ENCODE measurements around the gene TNK2.
"Not testable (repeated sequence)": the region's sequence is repeated elsewhere in the genome, so short reads cannot be mapped to it uniquely, and the experiment has no call there.

Gene TNK2

DNA sequence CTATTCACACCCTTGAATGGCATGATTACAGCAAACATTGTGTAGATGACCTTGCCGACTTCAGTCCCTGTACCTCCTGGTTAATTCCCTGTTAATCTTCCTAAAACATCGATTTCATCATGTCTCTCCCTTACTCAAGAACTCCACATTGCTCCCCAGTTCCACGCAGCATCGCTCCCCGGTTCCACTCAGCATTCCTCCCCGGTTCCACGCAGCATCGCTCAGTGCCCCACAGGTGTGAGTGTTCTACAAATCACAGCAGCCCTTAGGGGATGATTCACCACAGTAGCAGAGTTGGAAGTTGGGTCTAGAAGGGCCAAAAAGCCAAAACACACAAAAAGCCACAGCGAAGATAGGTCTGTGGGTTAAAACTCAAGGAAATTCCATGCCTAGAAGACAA is 8.6 kb upstream of the TNK2 start:
- no peak for DNase-seq (ENCODE audit: low read depth, low spot score)

- DNase-seq (ENCODE audit: low read depth, low spot score): no peak
Measured at GRCh38 chr3:195916291-195916690, 7.9 kb upstream of the TNK2 start.

DNA sequence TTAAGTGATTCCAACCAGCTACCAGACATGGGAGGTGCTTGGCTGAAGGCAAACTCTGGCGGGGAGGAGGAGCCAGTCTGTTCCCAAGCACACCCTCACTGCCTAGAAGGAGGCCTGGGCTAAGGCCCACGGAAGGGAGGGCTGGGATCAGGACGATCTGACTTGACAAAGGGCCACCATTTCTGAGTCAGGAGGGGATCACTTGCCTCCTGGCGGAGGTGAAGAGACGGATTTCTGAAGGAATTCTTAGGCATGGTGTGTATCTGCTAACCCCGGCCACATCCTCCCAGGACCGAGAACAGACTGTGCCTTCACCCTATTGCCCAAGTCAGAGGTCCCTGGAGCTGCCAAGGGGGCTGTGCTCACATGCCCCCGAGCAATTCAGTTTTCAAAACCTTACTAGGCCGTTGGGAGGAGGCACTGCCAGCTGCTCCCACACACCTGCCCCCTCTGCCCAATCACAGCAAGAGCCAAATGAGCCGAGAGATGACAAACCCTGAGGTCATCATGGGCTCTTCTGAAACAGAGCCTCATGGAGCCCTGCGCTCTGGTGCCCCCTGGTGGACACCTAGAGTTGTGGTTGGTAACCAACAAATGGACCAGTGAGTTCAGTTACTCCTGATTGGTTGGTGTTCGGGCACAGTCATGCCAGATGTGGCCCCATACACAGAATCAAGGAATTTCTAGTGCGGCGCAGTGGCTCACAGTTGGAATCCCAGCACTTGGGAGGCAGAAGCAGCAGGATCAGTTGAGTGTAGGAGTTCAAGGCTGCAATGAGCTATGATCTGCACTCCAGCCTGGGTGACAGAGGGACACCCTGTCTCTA is 6.5 kb upstream of the TNK2 start:
- peak; percentile 95 for DNase-seq (ENCODE audit: low read depth, low spot score)

- DNase-seq (ENCODE audit: low read depth, low spot score): not testable (repeated sequence)
Measured at GRCh38 chr3:195914146-195914545, 5.8 kb upstream of the TNK2 start.

DNA sequence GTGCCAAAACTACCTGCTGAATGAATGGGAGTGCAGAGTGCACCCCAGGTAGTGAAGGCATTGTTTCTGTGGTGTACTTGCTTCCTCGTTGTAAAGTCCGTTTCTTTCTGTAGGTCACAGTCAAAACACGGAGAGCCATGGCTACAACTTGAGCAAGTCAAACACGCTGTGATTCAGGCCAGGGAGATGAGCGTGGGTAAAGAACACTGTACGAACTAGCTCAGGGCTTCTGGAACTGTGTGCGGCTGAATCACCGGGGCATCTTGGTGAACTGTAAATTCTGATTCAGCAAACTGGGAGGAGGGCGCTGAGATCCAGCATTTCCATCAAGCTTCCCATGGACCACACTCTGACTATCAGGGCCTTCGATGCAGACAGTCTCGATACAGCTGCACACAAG is 5.0 kb upstream of the TNK2 start:
- no peak for DNase-seq (ENCODE audit: low read depth, low spot score)

DNA sequence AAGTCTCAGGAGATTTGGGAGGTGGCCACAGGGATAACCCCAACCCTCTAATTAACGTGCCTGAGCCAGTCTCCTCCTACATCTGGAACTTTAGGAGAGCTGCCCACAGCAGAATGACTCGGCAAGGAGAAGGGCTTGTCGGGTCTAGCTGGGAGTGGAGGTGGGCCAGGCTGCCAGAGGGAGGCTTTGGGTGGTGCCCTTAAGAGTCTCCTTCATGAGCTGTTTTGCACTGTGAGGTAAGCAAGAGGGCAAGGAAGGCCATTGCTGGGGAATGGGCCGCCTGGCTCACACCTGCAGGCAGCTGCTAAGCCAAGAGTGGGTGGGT is 3.6 kb upstream of the TNK2 start:
- DNase-seq (ENCODE audit: low read depth, low spot score): no peak

- DNase-seq (ENCODE audit: low read depth, low spot score): no peak
Measured at GRCh38 chr3:195911041-195911945, 2.9 kb upstream of the TNK2 start.

DNA sequence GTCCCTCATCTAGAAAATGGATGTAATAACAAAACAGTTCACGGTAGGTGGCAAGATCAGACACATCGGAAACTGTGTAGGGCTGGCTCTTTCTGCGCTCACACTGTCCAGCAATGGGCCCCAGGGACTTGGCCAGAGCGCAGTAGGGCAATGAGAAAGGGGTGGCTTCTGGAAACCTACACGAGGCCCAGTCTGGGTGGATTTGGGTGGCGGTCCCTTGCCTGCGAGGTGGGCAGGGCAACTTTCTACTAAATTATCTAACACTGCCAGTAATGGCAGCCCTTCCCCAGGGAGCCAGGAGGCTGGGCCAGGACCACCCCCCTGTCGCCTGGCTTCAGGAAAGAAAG is 2.1 kb upstream of the TNK2 start:
- DNase-seq (ENCODE audit: low read depth, low spot score): no peak

DNA sequence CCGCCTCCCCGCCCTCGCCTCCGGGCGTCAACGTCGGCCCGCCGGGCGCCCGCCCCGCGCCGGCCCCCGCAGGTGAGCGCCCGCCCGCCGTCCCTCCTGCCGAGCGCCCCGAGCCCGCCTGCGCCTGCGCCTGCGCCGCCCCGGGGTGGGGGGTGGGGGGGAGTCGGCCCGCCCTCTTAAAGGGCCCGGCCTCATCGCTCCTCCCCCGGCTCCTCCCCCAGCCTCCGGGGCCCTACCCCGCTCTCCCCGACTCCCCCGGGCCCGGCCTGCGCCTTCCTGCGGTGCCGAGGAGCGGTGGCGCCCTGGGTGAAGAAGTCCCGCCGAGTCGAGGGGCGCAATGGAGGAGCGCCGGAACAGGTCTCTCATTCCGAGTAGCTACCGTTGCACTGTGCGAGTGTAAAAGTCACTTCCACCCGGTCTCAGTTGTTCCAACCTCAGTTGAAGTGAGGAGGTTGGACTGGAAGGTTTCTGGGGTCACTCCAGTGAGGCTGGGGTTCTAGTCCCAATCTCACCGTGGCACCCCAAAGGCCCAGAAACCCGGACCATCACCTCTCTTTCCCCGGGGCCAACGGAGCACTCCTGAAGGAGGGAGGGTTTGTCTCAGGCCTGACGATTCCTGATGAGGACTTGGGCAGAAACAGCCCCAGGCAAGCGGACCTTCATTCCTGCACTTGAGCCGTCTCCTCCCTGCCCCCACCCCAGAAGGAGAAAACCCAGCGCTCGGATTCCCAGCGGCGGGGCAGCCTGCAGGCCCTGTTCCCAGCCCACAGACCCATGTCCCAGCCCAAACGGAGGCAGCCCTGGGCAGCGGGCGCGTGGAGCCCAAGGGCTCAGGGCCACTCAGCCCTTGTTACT is 1.5 kb upstream of the TNK2 start:
- peak; percentile 74 for DNase-seq (ENCODE audit: low read depth, low spot score)

DNA sequence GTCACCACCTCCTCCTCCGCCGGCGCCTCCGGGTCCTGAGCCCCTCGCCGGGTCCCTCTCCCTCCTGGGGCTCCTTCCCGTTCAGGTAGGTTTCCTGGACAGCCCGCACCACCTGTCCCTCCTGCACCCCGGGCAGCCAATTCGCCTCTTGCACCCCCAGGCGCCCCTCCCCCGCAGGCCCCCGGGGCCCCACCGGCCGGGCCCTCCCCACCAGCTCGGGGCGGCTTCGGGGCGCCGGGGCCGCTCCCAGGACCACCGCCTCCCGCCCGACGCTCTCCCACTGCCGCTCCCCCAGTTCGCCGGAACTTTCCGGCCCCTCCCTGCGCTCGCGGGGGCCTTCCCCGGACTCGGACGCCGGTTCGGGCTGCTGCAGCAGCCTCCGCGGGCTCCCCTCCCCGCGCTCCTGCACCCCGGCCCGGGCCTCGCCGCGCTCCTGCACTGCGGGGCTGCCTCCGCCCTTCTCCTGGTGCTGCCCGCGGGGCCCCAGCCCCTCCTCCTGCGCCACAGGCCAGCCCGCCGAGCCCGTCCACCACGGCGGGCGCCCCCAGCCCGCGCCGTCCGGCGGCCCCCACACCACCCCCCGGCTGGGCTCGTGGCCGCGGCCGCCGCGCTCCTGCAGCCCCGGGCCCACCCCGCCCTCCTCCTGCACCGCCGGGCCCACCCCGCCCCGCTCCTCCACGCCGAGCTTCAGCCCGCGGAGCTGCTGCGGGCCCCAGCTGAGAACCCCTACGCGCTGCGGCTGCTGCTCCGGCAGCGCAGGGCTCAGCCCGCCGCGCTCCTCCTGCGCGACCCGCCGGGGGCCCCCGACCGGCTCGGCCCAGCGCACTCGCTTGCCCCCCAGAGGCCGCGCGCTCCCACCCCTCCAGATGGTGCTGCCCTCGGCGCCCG is 587 bp upstream of the TNK2 start:
- no peak for DNase-seq (ENCODE audit: low read depth, low spot score)

DNA sequence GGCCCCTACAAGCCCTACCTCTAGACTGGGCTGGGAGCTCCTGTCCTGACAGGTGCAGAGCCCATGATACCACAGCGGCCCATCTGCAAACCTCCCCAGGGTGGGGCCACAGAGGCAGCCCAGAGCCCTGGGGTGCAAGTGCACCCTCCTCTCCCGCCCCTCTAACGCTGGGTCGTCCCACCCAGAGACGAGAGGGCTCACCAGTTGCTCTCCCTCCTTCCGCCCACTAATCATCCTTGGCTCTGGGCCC is 742 bp downstream of the TNK2 start:
- no peak for DNase-seq (ENCODE audit: low read depth, low spot score)

DNA sequence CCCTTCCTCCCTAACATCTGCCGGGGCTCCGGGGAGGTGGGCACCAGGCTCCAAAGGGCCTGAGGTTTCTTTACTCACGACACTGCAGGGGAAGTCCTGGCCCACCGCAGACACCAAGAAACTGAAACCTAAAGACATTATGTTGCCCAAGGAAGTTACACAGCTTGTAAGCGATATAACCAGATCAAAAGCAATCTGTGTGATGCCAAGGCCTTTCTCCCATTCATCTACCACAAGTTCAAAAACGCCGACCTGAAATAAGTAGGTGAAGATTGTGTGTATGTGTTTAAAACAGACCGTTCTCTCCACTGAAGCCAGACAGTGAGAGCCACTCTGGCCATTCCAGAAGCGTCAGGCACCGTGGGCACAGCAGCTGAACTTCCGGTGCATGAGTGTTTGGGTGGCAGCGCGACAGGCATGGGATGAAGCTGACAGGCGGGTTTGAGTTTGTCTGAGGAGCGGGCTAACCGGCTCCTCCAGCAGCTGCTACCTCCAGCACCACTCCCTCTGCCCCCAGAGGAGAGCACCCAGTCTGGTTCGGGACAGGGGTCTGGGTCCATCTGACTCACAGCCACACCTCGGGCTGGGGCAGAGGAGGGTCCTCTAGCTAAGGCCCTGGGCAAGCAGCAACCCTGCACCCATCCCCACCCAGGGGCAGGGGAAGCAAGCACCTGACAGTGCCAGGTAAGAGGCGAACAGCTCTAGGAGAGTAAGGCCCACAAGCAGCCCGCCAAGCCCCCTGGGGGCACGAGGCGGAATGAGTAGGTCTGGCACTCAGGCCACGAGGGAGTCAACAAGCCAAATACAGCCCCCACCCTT is 1.3 kb downstream of the TNK2 start:
- peak; percentile 40 for DNase-seq (ENCODE audit: low read depth, low spot score)

DNA sequence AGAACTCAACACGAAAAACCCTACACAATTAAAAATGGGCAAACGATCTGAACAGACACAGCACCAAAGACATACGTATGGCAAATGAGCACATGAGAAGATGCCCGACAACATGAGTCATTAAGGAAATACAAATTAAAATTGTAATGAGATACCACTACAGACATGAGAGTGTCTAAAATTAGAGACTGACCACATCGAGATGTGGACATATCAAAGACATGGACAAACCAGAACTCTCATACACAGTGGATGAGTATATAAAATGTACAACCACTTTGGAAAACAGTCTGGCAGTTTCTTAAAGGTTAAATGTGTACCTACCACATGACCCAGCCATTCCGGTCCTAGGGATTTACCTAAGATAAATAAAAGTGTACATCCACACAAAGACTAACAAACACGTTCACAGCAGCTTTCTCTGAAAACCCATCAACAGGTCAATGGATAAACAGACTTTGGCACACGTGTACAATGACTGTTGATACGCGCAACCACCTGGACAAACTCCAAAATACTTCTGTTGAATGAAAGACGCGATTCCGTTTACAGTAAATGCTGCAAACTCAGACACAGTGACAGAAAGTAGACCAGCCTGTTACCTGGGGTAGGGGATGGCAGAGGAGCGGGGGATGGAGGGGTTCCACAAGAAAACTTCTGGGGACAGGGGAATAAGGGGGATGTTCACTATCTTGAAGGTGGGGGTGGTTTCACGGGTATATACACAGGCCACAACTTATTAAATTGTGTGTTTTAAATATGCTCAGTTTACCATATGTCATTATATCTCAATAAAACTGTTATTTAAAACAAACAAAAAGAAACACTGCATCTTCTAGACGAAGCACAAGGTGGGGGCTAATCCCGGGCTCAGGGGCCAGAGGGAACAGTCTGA is 2.1 kb downstream of the TNK2 start:
- DNase-seq (ENCODE audit: low read depth, low spot score): no peak

GRCh38 chr3:195904368-195904767 is 4.0 kb downstream of the TNK2 start:
- DNase-seq (ENCODE audit: low read depth, low spot score): no peak

DNA sequence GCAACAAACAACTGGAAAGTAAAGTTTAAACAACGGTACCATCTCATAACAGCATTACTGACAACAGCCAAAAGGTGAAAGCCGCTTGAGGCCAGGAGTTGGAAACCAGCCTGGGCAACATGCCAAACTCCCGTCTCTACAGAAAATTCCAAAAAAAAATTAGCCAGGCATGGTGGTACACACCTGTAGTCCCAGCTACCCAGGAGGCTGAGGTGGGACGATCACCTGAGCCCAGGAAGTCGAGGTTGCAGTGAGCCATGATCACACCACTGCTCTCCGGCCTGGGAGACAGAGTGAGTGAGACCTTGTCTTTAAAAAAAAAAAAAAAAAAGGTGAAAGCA is 4.4 kb downstream of the TNK2 start:
- DNase-seq (ENCODE audit: low read depth, low spot score): no peak

DNA sequence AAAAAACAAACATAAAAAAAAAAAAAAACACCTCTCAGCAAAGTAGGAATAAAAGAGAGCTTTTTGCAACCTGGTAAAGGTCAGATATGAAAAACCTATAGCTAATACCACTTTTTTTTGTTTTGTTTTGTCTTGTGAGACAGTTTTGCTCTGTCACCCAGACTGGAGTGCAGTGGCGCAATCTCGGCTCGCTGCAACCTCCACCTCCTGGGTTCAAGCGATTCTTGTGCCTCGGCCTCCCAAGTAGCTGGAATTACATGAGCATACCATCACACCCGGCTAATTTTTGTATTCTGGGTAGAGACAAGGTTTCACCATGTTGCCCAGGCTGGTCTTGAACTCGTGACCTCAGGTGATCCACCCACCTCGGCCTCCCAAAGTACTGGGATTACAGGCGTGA is 5.7 kb downstream of the TNK2 start:
- not testable (repeated sequence) for DNase-seq (ENCODE audit: low read depth, low spot score)

- not testable (repeated sequence) for DNase-seq (ENCODE audit: low read depth, low spot score)
Measured at GRCh38 chr3:195901836-195902585, 6.3 kb downstream of the TNK2 start.

GRCh38 chr3:195900436-195901355 is 7.7 kb downstream of the TNK2 start:
- no peak for DNase-seq (ENCODE audit: low read depth, low spot score)
